Spleen (tissue), 11 donors: ENCODE measurements around the gene TRIM9. TPM values are rescaled to one million over a fixed set of nuclear protein-coding genes. Genes with fewer than 3 reads are reported as not detected.
A peak's percentile ranks its signal among the peaks of the same experiment; 100 is the strongest.

ENCODE experiments used
- DNase-seq: peaks from one replicate; pipeline ENCODE4 v3.0.0-alpha.2; 2020
- H3K27ac ChIP-seq, 8 donors: fragments of 200-600 bp; sonication (generic) in 7 of 8; 1 replicate in 4 of 8; 2 replicates in 4 of 8; pipeline versions ENCODE4 v1.5.0 to v1.8.0; 2016 to 2021; ENCODE audit warnings: inconsistent platforms in 4 of 8, mild to moderate bottlenecking in 4 of 8, moderate library complexity in 1 of 8
- H3K27me3 ChIP-seq, 7 donors: fragments of 200-600 bp; sonication (generic) in 6 of 7; replicated peaks in 1 of 7; 1 replicate in 4 of 7; 2 replicates in 3 of 7; pipeline versions ENCODE4 v1.5.0 to v1.8.0; 2016 to 2021; ENCODE audit warnings: inconsistent platforms in 3 of 7, mild to moderate bottlenecking in 1 of 7
- H3K36me3 ChIP-seq, 6 donors: fragments of 200-600 bp; sonication (generic) in 5 of 6; 1 replicate in 4 of 6; 2 replicates in 2 of 6; pipeline versions ENCODE4 v1.5.0 to v1.8.0; 2016 to 2021; ENCODE audit warnings: inconsistent platforms in 2 of 6
- H3K4me1 ChIP-seq, 6 donors: fragments of 200-600 bp; sonication (generic) in 5 of 6; 1 replicate in 3 of 6; 2 replicates in 3 of 6; pipeline versions ENCODE4 v1.5.0 to v1.8.0; 2016 to 2021; ENCODE audit warnings: inconsistent platforms in 3 of 6
- H3K4me3 ChIP-seq, 8 donors: fragments of 200-600 bp; sonication (generic) in 7 of 8; 1 replicate in 4 of 8; 2 replicates in 4 of 8; pipeline versions ENCODE4 v1.5.0 to v1.8.0; 2016 to 2021; ENCODE audit warnings: inconsistent platforms in 4 of 8, mild to moderate bottlenecking in 4 of 8, moderate library complexity in 2 of 8
- H3K9me3 ChIP-seq, 8 donors: fragments of 200-600 bp; sonication (generic) in 7 of 8; 1 replicate in 4 of 8; 2 replicates in 4 of 8; pipeline versions ENCODE4 v1.5.0 to v1.8.0; 2016 to 2021; ENCODE audit warnings: inconsistent platforms in 4 of 8
- POLR2A ChIP-seq, 3 donors: fragments of 450-650 bp; IDR thresholded peaks; one replicate each; pipeline ENCODE4 v1.5.1; 2017; ENCODE audit warnings: antibody characterized with exemption in 3 of 3, mild to moderate bottlenecking in 1 of 3
- POLR2AphosphoS5 ChIP-seq, 3 donors: sonication (generic); formaldehyde crosslinking; IDR thresholded peaks; one replicate each; pipeline ENCODE4 v1.5.1; 2017; ENCODE audit warnings: antibody characterized with exemption in 3 of 3
- WGBS, 5 donors: extraction: QIAGEN DNeasy Blood & Tissue Kit in 3 of 5; methylation state at CpG; one replicate each; pipeline versions ENCODE4 v1.1.5 to v1.1.7; 2013 to 2018; 5-methylcytosine and 5-hydroxymethylcytosine counted together
- intact Hi-C: fragments of 100-400 bp; cut with DNase I; formaldehyde crosslinking; loops from one replicate; pipeline ENCODE4 v1.15.0; 2023; ENCODE audit warnings: low total_unique reads
- polyA plus RNA-seq, 3 donors: library from polyadenylated mRNA; stranded (reverse); fragments of 200-250 nt; gene quantifications; one replicate each; pipeline ENCODE4 v1.2.1, GENCODE V29; 2013
- total RNA-seq, 7 donors: library from RNA; depleted of rRNA in 3 of 7; stranded (reverse); fragments of >200 nt in 3 of 7; fragmentation: NEBNext Ultra II Directional in 4 of 7; extraction: Animal tissue kit (Norgen Biotek cat#: 25700) in 4 of 7; gene quantifications; one replicate each; pipeline versions ENCODE4 v1.1.0 to v1.2.1, GENCODE V29; 2016 to 2021
- TF ChIP-seq, protein P1 (sequence below), 11 experiments: fragments of 200-600 bp in 7 of 11; fragments of 450-650 bp in 4 of 11; sonication (generic) in 4 of 11; IDR thresholded peaks in 8 of 11; conservative IDR thresholded peaks in 3 of 11; 1 replicate in 7 of 11; 2 replicates in 4 of 11; pipeline versions ENCODE4 v1.4.0 to v1.8.0; 2016 to 2021; ENCODE audit warnings: antibody characterized with exemption in 11 of 11, inconsistent platforms in 4 of 11, mild to moderate bottlenecking in 1 of 11
- donor health status: healthy with polysubstance abuse.
- donor health status: DM: no; HTN: no; CAD: no; lungs with moderate emphysema.
- donor health status: DM: no; HTN: no; CAD: no.
- donor health status: Bipolar disorder and iron deficiency.
- donor health status: healthy.
- donor health status: DM: no; HTN: no; CAD: no.
- donor health status: DM: yes; HTN: yes; CAD: no.

TRIM9 gene
- total and polyA plus RNA-seq, 10 donors = 0.03 to 3.1 (median 1.1) TPM

DNA sequence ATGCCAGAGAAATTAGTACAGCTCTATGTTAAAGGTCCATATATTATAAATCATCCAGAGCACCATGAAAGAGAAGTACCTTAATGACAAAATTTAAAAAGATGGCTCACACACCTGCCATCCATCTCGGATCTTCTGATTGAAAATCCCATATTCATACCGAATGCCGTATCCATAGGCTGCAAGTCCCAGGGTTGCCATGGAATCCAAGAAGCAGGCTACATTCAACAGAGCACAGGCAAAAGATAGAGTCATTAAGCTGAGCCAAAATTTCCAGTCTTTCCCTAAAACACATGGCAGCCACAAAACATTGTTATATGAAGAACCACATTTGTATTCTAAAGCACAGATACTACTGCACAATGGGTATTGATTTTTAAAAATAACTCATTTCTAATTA, 163.3 kb downstream of the TRIM9 start:
- Histone ChIP-seq H3K9me3 (no peaks in the 10 kb centered on the region), H3K36me3 (peaks cover 0 to 86% (median 7%) of the 10 kb centered on the region in 6 donors), H3K27me3 (no peaks in the 10 kb centered on the region), H3K4me1 (peaks cover 0 to 57% (median 4%) of the 10 kb centered on the region in 6 donors), H3K4me3 (no peak overlapping the region), H3K27ac (peak overlapping the region in 1 of 8 donors; percentile 89)
- DNase-seq = no peak
- intact Hi-C loops = no loop called here
- WGBS, 5 donors = 83 to 97% (median 92%) methylated on average over 3 of the region's 3 CpGs
- TF ChIP-seq POLR2A (IDR thresholded peaks at IDR 0.05) = no peak

- Histone ChIP-seq H3K27ac (peak overlapping the region in 4 of 8 donors; percentile 88 to 90 (median 89)), H3K27me3 (no peaks in the 10 kb centered on the region), H3K36me3 (peaks cover 0 to 66% (median 4%) of the 10 kb centered on the region in 6 donors), H3K9me3 (no peaks in the 10 kb centered on the region), H3K4me3 (no peak overlapping the region), H3K4me1 (peaks cover 0 to 58% (median 4%) of the 10 kb centered on the region in 6 donors)
- intact Hi-C loops = no loop called here
- no peak for DNase-seq
- WGBS, 5 donors = 66 to 99% (median 93%) methylated on average over 2 of the region's 2 CpGs
- TF ChIP-seq, protein P1, sequence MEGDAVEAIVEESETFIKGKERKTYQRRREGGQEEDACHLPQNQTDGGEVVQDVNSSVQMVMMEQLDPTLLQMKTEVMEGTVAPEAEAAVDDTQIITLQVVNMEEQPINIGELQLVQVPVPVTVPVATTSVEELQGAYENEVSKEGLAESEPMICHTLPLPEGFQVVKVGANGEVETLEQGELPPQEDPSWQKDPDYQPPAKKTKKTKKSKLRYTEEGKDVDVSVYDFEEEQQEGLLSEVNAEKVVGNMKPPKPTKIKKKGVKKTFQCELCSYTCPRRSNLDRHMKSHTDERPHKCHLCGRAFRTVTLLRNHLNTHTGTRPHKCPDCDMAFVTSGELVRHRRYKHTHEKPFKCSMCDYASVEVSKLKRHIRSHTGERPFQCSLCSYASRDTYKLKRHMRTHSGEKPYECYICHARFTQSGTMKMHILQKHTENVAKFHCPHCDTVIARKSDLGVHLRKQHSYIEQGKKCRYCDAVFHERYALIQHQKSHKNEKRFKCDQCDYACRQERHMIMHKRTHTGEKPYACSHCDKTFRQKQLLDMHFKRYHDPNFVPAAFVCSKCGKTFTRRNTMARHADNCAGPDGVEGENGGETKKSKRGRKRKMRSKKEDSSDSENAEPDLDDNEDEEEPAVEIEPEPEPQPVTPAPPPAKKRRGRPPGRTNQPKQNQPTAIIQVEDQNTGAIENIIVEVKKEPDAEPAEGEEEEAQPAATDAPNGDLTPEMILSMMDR (IDR thresholded peaks at IDR 0.05 in 8 of 11, conservative IDR thresholded peaks at IDR 0.05 in 3 of 11) = no peak
- TF ChIP-seq POLR2A (IDR thresholded peaks at IDR 0.05) (no peak), POLR2AphosphoS5 (IDR thresholded peaks at IDR 0.05) (no peak)
These were observed 165.4 kb downstream of the TRIM9 start for GRCh38 chr14:50929506-50929905.

DNA sequence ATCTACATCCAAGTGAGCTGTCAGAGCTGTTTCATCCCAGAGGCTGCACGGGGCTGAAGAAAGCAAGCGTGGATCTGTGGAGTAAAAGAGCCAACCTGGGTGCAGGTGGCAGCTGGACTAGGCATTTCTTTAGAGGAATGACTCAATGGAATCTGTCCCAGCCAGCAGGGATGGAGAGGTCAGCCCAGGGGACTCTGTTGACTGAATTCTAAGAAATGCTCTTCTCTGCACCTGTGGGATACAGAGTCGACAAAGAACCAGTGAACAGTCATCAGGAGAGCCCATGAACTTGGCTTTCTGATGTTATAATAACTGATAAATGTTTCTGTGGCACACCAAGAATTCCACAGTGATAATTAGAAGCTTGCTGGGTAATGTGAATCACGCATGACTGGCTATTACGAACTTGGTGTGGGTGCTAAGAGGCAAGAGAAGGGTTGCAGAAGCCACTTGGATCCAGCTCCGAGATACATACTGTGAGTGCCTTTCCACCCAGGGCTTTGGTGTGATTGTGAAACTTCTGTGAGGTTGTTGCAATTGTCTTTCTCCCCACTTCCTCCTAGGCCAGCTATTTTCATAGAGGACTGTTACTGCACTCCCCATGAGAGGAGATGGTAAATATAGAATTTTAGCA, 166.8 kb downstream of the TRIM9 start:
- DNase-seq = no peak
- peaks cover 0 to 66% (median 0%) of the 10 kb centered on the region in 6 donors for H3K36me3 ChIP-seq
- H3K4me3 ChIP-seq = peak overlapping the region in 1 of 8 donors; percentile 24
- TF ChIP-seq, protein P1 (IDR thresholded peaks at IDR 0.05 in 8 of 11, conservative IDR thresholded peaks at IDR 0.05 in 3 of 11) = no peak
- TF ChIP-seq POLR2AphosphoS5 (IDR thresholded peaks at IDR 0.05) (peak in 1 of 3 donors; percentile 75), POLR2A (IDR thresholded peaks at IDR 0.05) (no peak)
- no peaks in the 10 kb centered on the region for H3K9me3 ChIP-seq
- H3K4me1 ChIP-seq = peaks cover 0 to 55% (median 4%) of the 10 kb centered on the region in 6 donors
- H3K27ac ChIP-seq = peak overlapping the region in 7 of 8 donors; percentile 40 to 90 (median 88)
- no peaks in the 10 kb centered on the region for H3K27me3 ChIP-seq
- intact Hi-C loops = no loop called here
- WGBS, 5 donors = 61 to 75% (median 67%) methylated on average over 6 of the region's 6 CpGs

GRCh38 chr14:50926851-50927386, 168.0 kb downstream of the TRIM9 start:
- intact Hi-C loops = no loop called here
- WGBS, 5 donors = 38 to 56% (median 48%) methylated on average over 3 of the region's 3 CpGs
- peaks cover 0 to 43% (median 4%) of the 10 kb centered on the region in 6 donors for H3K4me1 ChIP-seq
- peak overlapping the region in 1 of 8 donors; percentile 24 for H3K4me3 ChIP-seq
- peaks cover 0 to 66% (median 8%) of the 10 kb centered on the region in 6 donors for H3K36me3 ChIP-seq
- no peaks in the 10 kb centered on the region for H3K27me3 ChIP-seq
- peak overlapping the region in 7 of 8 donors; percentile 40 to 90 (median 88) for H3K27ac ChIP-seq
- H3K9me3 ChIP-seq = no peaks in the 10 kb centered on the region
- TF ChIP-seq POLR2AphosphoS5 (IDR thresholded peaks at IDR 0.05) = peak in 1 of 3 donors; percentile 39
- TF ChIP-seq POLR2A (IDR thresholded peaks at IDR 0.05) = no peak
- no peak for DNase-seq

Other genes with a start within 250 kb of the TRIM9 start
- not detected for gene ABHD12B, start 223.1 kb downstream of the TRIM9 start, total RNA-seq
- not detected for gene ABHD12B, start 223.1 kb downstream of the TRIM9 start, polyA plus RNA-seq
- gene PYGL, start 150.6 kb downstream of the TRIM9 start, total RNA-seq = 100 to 1,000 TPM in 5 of 7 donors, 10 to 100 TPM in 2; 80.4 to 302 (median 133) TPM
- gene PYGL, start 150.6 kb downstream of the TRIM9 start, polyA plus RNA-seq = 10 to 100 TPM; 14.1 to 28.4 (median 15.1) TPM
- 10 to 100 TPM; 33.7 to 41.3 (median 39.0) TPM for gene TMX1, start 145.1 kb upstream of the TRIM9 start, total RNA-seq
- 1 to 10 TPM; 6.1 to 9.8 (median 9.6) TPM for gene TMX1, start 145.1 kb upstream of the TRIM9 start, polyA plus RNA-seq